Spleen (tissue), 11 donors: ENCODE results near the gene RBM22. TPM values are rescaled to one million over a fixed set of nuclear protein-coding genes. Genes with fewer than 3 reads are reported as not detected.

Experiments
- DNase-seq: peaks from one replicate; pipeline ENCODE4 v3.0.0-alpha.2; 2020
- H3K27ac ChIP-seq, 8 donors: fragments of 200-600 bp; sonication (generic) in 7 of 8; 1 replicate in 4 of 8; 2 replicates in 4 of 8; pipeline versions ENCODE4 v1.5.0 to v1.8.0; 2016 to 2021; ENCODE audit warnings: inconsistent platforms in 4 of 8, mild to moderate bottlenecking in 4 of 8, moderate library complexity in 1 of 8
- H3K27me3 ChIP-seq, 7 donors: fragments of 200-600 bp; sonication (generic) in 6 of 7; replicated peaks in 1 of 7; 1 replicate in 4 of 7; 2 replicates in 3 of 7; pipeline versions ENCODE4 v1.5.0 to v1.8.0; 2016 to 2021; ENCODE audit warnings: inconsistent platforms in 3 of 7, mild to moderate bottlenecking in 1 of 7
- H3K36me3 ChIP-seq, 6 donors: fragments of 200-600 bp; sonication (generic) in 5 of 6; 1 replicate in 4 of 6; 2 replicates in 2 of 6; pipeline versions ENCODE4 v1.5.0 to v1.8.0; 2016 to 2021; ENCODE audit warnings: inconsistent platforms in 2 of 6
- H3K4me1 ChIP-seq, 6 donors: fragments of 200-600 bp; sonication (generic) in 5 of 6; 1 replicate in 3 of 6; 2 replicates in 3 of 6; pipeline versions ENCODE4 v1.5.0 to v1.8.0; 2016 to 2021; ENCODE audit warnings: inconsistent platforms in 3 of 6
- H3K4me3 ChIP-seq, 8 donors: fragments of 200-600 bp; sonication (generic) in 7 of 8; 1 replicate in 4 of 8; 2 replicates in 4 of 8; pipeline versions ENCODE4 v1.5.0 to v1.8.0; 2016 to 2021; ENCODE audit warnings: inconsistent platforms in 4 of 8, mild to moderate bottlenecking in 4 of 8, moderate library complexity in 2 of 8
- H3K9me3 ChIP-seq, 8 donors: fragments of 200-600 bp; sonication (generic) in 7 of 8; 1 replicate in 4 of 8; 2 replicates in 4 of 8; pipeline versions ENCODE4 v1.5.0 to v1.8.0; 2016 to 2021; ENCODE audit warnings: inconsistent platforms in 4 of 8
- POLR2A ChIP-seq, 3 donors: fragments of 450-650 bp; IDR thresholded peaks; one replicate each; pipeline ENCODE4 v1.5.1; 2017; ENCODE audit warnings: antibody characterized with exemption in 3 of 3, mild to moderate bottlenecking in 1 of 3
- POLR2AphosphoS5 ChIP-seq, 3 donors: sonication (generic); formaldehyde crosslinking; IDR thresholded peaks; one replicate each; pipeline ENCODE4 v1.5.1; 2017; ENCODE audit warnings: antibody characterized with exemption in 3 of 3
- WGBS, 5 donors: extraction: QIAGEN DNeasy Blood & Tissue Kit in 3 of 5; methylation state at CpG; one replicate each; pipeline versions ENCODE4 v1.1.5 to v1.1.7; 2013 to 2018; 5-methylcytosine and 5-hydroxymethylcytosine counted together
- intact Hi-C: fragments of 100-400 bp; cut with DNase I; formaldehyde crosslinking; loops from one replicate; pipeline ENCODE4 v1.15.0; 2023; ENCODE audit warnings: low total_unique reads
- polyA plus RNA-seq, 3 donors: library from polyadenylated mRNA; stranded (reverse); fragments of 200-250 nt; gene quantifications; one replicate each; pipeline ENCODE4 v1.2.1, GENCODE V29; 2013
- total RNA-seq, 7 donors: library from RNA; depleted of rRNA in 3 of 7; stranded (reverse); fragments of >200 nt in 3 of 7; fragmentation: NEBNext Ultra II Directional in 4 of 7; extraction: Animal tissue kit (Norgen Biotek cat#: 25700) in 4 of 7; gene quantifications; one replicate each; pipeline versions ENCODE4 v1.1.0 to v1.2.1, GENCODE V29; 2016 to 2021
- TF ChIP-seq, protein P1 (sequence below), 11 experiments: fragments of 200-600 bp in 7 of 11; fragments of 450-650 bp in 4 of 11; sonication (generic) in 4 of 11; IDR thresholded peaks in 8 of 11; conservative IDR thresholded peaks in 3 of 11; 1 replicate in 7 of 11; 2 replicates in 4 of 11; pipeline versions ENCODE4 v1.4.0 to v1.8.0; 2016 to 2021; ENCODE audit warnings: antibody characterized with exemption in 11 of 11, inconsistent platforms in 4 of 11, mild to moderate bottlenecking in 1 of 11
- donor health status: healthy with polysubstance abuse.
- donor health status: DM: no; HTN: no; CAD: no; lungs with moderate emphysema.
- donor health status: DM: no; HTN: no; CAD: no.
- donor health status: Bipolar disorder and iron deficiency.
- donor health status: healthy.
- donor health status: DM: no; HTN: no; CAD: no.
- donor health status: DM: yes; HTN: yes; CAD: no.

RBM22 gene
- total and polyA plus RNA-seq, 10 donors, result 31.4 to 66.9 (median 56.5) TPM

DNA sequence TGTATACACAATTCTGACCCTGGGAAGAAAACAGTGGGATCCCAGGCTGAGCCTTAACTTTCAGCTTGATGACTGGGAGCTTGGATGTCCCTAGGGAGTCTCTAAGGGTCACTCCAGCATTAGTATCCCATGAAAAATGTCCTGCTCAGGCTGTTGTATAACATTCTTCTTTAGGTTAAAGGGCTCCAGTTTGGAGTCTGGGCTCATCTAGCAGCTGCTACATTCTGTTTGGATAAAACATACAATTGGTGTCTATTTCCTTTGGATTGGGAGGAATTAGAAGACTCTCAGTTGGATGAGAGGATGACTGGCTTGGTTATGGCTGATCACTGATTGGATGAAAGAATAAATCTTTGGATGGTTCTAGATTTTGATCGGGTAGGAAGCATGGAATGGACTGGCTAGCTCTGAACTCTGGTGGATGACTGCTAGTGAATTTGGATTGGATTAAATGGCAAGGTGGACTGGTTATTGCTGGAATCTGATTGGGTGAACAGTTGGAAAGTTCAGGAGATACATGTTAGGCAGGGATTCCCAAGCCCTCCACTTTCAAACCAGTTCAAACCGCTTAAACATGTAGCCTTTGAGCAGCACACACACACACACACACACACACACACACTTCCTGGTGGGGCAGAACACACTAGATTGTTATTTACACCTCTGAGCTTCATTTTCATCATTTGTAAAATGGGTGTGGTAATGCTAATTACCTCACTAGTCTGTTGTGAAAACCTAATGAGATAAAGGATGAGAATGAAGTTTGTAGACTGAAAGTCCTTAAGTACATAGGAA lies 46.9 kb downstream of the RBM22 start:
- Histone ChIP-seq H3K9me3 (no peaks in the 10 kb centered on the region), H3K4me1 (peaks cover 14 to 77% (median 47%) of the 10 kb centered on the region in 6 donors), H3K27ac (peak overlapping the region in 2 of 8 donors; percentile 18 to 21), H3K36me3 (peaks cover 0 to 44% (median 16%) of the 10 kb centered on the region in 6 donors), H3K4me3 (no peak overlapping the region), H3K27me3 (no peaks in the 10 kb centered on the region)
- TF ChIP-seq POLR2AphosphoS5 (IDR thresholded peaks at IDR 0.05), result no peak
- no peak for TF ChIP-seq POLR2A (IDR thresholded peaks at IDR 0.05)
- TF ChIP-seq, protein P1, sequence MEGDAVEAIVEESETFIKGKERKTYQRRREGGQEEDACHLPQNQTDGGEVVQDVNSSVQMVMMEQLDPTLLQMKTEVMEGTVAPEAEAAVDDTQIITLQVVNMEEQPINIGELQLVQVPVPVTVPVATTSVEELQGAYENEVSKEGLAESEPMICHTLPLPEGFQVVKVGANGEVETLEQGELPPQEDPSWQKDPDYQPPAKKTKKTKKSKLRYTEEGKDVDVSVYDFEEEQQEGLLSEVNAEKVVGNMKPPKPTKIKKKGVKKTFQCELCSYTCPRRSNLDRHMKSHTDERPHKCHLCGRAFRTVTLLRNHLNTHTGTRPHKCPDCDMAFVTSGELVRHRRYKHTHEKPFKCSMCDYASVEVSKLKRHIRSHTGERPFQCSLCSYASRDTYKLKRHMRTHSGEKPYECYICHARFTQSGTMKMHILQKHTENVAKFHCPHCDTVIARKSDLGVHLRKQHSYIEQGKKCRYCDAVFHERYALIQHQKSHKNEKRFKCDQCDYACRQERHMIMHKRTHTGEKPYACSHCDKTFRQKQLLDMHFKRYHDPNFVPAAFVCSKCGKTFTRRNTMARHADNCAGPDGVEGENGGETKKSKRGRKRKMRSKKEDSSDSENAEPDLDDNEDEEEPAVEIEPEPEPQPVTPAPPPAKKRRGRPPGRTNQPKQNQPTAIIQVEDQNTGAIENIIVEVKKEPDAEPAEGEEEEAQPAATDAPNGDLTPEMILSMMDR (IDR thresholded peaks at IDR 0.05 in 8 of 11, conservative IDR thresholded peaks at IDR 0.05 in 3 of 11), result no peak
- 74 to 82% (median 81%) methylated on average over 2 of the region's 2 CpGs for WGBS, 5 donors
- intact Hi-C loops, result no loop called here
- DNase-seq, result no peak

DNA sequence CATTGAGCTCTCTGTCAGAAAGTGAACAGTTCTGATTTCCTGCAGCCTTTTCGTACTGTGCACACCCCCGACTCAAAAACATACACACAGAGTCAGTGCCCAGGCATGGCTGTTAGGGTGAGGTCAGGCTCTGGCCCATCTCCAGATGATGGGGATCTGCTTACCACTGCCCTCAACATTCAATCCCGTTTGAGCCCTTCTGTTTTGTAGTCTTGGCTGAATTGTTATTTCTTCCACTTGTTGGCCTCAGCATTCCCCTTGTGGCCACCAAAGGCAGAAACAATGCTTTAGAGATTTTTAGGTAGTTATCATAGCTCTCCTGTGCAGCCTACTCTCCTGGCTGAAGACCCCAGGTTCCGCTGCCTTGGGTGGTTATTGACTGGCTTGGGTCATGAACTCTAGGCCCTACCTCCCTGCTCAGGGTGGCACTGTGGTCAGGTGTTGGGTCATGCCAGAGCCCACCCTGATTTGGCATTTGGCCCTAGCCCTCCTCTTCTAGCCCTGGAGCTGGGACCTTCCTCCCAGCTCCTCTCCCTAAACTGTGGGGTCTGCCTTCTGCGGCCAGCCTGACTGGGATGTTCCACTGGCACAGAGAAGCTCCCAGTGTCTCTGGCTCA lies 47.6 kb downstream of the RBM22 start:
- DNase-seq, result no peak
- Histone ChIP-seq H3K4me1 (peaks cover 16 to 85% (median 50%) of the 10 kb centered on the region in 6 donors), H3K27ac (peak overlapping the region in 3 of 8 donors; percentile 18 to 28 (median 21)), H3K36me3 (peaks cover 0 to 51% (median 19%) of the 10 kb centered on the region in 6 donors), H3K4me3 (no peak overlapping the region), H3K9me3 (no peaks in the 10 kb centered on the region), H3K27me3 (no peaks in the 10 kb centered on the region)
- TF ChIP-seq POLR2AphosphoS5 (IDR thresholded peaks at IDR 0.05), result no peak
- no peak for TF ChIP-seq POLR2A (IDR thresholded peaks at IDR 0.05)
- TF ChIP-seq, protein P1 (IDR thresholded peaks at IDR 0.05 in 8 of 11, conservative IDR thresholded peaks at IDR 0.05 in 3 of 11), result no peak
- WGBS, 5 donors, result 79 to 88% (median 83%) methylated on average over 5 of the region's 5 CpGs
- intact Hi-C loops, result no loop called here

DNA sequence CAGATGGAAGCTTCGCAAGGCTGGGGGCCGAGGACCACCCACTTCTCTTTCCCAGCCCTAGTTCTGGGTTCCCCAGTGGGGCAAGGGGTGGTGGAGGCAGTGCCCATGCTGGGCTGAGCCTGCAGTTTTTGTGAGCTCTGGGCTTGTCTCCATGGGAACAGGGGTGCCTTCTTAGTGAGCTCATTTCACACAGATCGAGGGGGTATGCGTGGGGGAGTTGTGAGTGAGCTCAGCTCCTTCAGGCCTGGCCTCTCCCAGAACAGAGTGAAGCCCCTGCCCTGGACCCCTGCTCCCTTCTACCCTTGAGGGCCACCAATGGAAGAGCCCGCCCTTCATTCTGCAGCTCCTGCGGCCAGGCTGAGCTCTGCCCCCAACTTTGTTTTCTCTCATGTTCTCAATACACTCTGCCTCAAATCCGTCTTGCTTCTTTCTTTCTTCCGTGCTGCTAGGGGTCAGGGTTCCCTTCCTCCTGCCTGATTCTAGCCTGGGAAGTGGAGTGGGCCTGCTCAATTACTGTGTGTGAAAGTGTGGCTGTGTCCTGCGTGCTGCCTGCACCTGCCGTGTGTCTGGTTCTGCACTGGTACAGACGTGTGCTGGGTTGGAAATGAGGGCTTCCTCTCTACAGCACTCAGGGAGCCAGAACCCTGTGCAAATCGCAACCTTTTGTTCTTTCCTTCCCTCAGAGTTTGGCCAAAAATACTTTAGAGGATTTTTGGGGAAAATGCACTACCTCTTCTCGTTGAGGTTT lies 48.8 kb downstream of the RBM22 start:
- H3K27ac ChIP-seq, result peak overlapping the region in 5 of 8 donors; percentile 7 to 66 (median 27)
- 65 to 83% (median 79%) methylated on average over 13 of the region's 13 CpGs for WGBS, 5 donors

More for the DNA sequence above, 48.8 kb downstream of the RBM22 start:
- H3K9me3 ChIP-seq, result no peaks in the 10 kb centered on the region
- peaks cover 15 to 86% (median 49%) of the 10 kb centered on the region in 6 donors for H3K4me1 ChIP-seq
- H3K36me3 ChIP-seq, result peaks cover 0 to 57% (median 22%) of the 10 kb centered on the region in 6 donors
- TF ChIP-seq, protein P1 (IDR thresholded peaks at IDR 0.05 in 8 of 11, conservative IDR thresholded peaks at IDR 0.05 in 3 of 11), result no peak
- peak in 1 of 3 donors; percentile 15 for TF ChIP-seq POLR2AphosphoS5 (IDR thresholded peaks at IDR 0.05)
- H3K27me3 ChIP-seq, result no peaks in the 10 kb centered on the region
- H3K4me3 ChIP-seq, result no peak overlapping the region
- DNase-seq, result no peak
- intact Hi-C loops, result no loop called here
